Measurements from ENCODE around the gene HS3ST5. TPM values are rescaled to one million over a fixed set of nuclear protein-coding genes. Genes with fewer than 3 reads are reported as not detected.

HS3ST5 gene
- total RNA-seq, 6 experiments from 2014 or later = not detected

DNA sequence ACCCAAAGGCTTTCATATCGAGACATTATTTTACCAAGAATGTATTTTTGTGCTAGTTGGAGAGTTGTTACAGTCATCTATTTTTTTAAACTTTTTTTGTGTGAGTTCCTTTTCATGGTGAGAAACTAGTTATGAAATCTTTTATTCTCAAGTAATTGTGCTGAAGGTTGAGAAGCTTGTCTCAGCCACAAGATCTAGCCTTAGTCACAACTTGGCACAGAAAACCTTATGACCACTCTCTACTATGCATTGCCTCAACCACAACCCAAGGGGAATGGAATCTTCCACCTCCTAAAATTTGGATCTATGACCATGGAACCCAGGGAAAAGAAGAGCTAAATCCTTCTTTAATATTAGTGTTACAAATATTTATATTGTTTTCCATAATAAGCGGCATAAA lies 58.5 kb downstream of the HS3ST5 start:
- WGBS (ENCODE audit: insufficient coverage, low coverage, low lambda C conversion rate, missing lambda C conversion rate) = 70% methylated on average over 2 of the region's 2 CpGs
- DNase-seq (no peak), ATAC-seq (no peak)
- no peaks in the 10 kb centered on the region for H3K4me1 ChIP-seq
- TF ChIP-seq, protein P1, sequence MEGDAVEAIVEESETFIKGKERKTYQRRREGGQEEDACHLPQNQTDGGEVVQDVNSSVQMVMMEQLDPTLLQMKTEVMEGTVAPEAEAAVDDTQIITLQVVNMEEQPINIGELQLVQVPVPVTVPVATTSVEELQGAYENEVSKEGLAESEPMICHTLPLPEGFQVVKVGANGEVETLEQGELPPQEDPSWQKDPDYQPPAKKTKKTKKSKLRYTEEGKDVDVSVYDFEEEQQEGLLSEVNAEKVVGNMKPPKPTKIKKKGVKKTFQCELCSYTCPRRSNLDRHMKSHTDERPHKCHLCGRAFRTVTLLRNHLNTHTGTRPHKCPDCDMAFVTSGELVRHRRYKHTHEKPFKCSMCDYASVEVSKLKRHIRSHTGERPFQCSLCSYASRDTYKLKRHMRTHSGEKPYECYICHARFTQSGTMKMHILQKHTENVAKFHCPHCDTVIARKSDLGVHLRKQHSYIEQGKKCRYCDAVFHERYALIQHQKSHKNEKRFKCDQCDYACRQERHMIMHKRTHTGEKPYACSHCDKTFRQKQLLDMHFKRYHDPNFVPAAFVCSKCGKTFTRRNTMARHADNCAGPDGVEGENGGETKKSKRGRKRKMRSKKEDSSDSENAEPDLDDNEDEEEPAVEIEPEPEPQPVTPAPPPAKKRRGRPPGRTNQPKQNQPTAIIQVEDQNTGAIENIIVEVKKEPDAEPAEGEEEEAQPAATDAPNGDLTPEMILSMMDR (IDR thresholded peaks at IDR 0.05) = no peak
- TF ChIP-seq POLR2A (IDR thresholded peaks at IDR 0.05) = no peak
- no peak overlapping the region for H3K4me3 ChIP-seq
- intact Hi-C loops (cut with DNase I) = no loop called here
- no peaks in the 10 kb centered on the region for H3K36me3 ChIP-seq
- no peak overlapping the region for H3K27ac ChIP-seq
- H3K9me3 ChIP-seq = no peaks in the 10 kb centered on the region
- H3K27me3 ChIP-seq = no peaks in the 10 kb centered on the region

DNA sequence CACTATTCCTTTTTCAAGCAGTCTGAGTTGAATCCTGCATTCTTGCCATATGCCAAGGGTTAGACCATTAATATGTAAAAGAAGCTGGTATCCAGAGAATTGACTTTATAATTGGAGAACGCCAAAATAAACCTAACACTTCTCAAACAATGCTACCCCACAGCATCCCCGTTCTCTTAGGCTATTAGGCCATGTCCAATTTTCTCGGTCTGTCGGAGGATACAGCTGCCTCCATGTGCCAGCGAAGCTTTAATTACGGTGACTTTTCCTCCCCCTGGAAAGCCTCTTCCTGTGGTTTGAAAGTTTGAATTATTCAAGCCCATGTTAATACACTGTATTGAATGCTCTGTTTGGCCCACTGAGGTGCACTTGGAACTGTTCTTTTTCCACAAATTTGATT lies 60.5 kb downstream of the HS3ST5 start:
- TF ChIP-seq POLR2A (IDR thresholded peaks at IDR 0.05) = no peak
- TF ChIP-seq, protein P1 (IDR thresholded peaks at IDR 0.05) = no peak
- H3K36me3 ChIP-seq = no peaks in the 10 kb centered on the region
- no peaks in the 10 kb centered on the region for H3K27me3 ChIP-seq
- H3K9me3 ChIP-seq = no peaks in the 10 kb centered on the region
- no peak overlapping the region for H3K4me3 ChIP-seq
- H3K4me1 ChIP-seq = no peaks in the 10 kb centered on the region
- no peak for ATAC-seq
- no peak overlapping the region for H3K27ac ChIP-seq
- no peak for DNase-seq
- 42% methylated on average over 6 of the region's 6 CpGs for WGBS (ENCODE audit: insufficient coverage, low coverage, low lambda C conversion rate, missing lambda C conversion rate)
- intact Hi-C loops (cut with DNase I) = no loop called here

DNA sequence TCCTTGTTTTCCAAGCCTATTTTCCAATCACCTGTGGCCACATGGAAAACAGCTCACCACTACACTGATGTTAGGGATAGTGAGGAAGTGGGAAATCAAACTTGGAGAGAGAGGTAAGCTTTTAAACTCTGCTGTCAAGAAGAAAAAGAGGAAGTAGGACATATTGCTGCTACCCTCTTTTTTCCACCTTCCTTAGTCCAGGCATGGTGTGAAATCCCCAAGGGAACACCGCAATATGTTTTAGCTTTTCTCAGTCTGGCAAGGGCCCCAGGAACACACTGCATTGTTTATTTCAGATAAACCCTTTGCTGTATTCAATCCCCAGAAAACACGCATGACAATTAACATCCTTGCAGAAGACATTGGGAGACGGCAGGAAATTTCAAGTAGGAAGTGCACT lies 61.3 kb downstream of the HS3ST5 start:
- TF ChIP-seq, protein P1 (IDR thresholded peaks at IDR 0.05) = no peak
- no peak for TF ChIP-seq POLR2A (IDR thresholded peaks at IDR 0.05)
- WGBS (ENCODE audit: insufficient coverage, low coverage, low lambda C conversion rate, missing lambda C conversion rate) = 42% methylated on average over 3 of the region's 3 CpGs
- no peaks in the 10 kb centered on the region for H3K9me3 ChIP-seq
- intact Hi-C loops (cut with DNase I) = no loop called here
- H3K4me3 ChIP-seq = no peak overlapping the region
- no peak overlapping the region for H3K27ac ChIP-seq
- DNase-seq (no peak), ATAC-seq (no peak)
- no peaks in the 10 kb centered on the region for H3K27me3 ChIP-seq
- H3K4me1 ChIP-seq = no peaks in the 10 kb centered on the region
- H3K36me3 ChIP-seq = no peaks in the 10 kb centered on the region

DNA sequence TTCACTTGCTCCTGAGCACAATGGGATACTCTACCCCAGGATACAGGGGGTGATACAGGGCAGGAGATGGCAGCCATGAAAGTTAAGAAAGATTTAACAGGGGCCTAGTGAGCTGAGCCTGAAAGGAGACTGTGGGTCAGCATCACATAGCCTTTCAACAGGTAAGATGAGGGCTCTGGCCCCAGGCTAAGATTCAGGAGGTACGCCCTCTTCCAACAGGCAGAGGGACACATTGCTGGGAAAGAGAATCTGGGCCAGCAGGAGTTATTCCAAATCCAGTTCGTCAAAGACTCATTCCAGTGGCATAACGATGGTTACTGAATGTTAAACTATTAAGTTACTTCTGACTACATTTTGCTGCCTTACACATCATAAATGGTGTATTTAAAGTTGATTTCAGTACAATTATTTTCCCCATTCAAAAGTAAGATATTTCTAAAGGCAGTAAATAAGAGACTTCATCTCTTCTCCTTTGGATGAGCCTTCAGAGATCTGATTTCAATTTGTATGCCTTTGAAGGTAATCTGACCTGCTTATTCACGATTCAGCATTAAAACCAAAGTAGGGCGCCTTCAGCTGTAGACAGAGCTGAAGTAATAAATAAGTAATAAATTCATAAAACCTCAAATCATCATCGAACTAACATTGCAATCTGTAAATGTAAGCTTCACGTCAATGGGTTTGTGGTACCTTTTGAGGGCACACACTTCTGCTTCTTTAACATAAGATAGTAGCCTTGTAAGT lies 62.4 kb downstream of the HS3ST5 start:
- ATAC-seq = no peak

More for the DNA sequence above, 62.4 kb downstream of the HS3ST5 start:
- 66% methylated on average over 7 of the region's 7 CpGs for WGBS (ENCODE audit: insufficient coverage, low coverage, low lambda C conversion rate, missing lambda C conversion rate)
- no peak for DNase-seq
- H3K4me1 ChIP-seq = no peaks in the 10 kb centered on the region
- TF ChIP-seq POLR2A (IDR thresholded peaks at IDR 0.05) = no peak
- TF ChIP-seq, protein P1 (IDR thresholded peaks at IDR 0.05) = no peak
- no peak overlapping the region for H3K27ac ChIP-seq
- no peaks in the 10 kb centered on the region for H3K36me3 ChIP-seq
- no peaks in the 10 kb centered on the region for H3K9me3 ChIP-seq
- H3K4me3 ChIP-seq = no peak overlapping the region
- H3K27me3 ChIP-seq = no peaks in the 10 kb centered on the region
- intact Hi-C loops (cut with DNase I) = no loop called here
